ENCODE measurements around the gene KAZN.

DNA sequence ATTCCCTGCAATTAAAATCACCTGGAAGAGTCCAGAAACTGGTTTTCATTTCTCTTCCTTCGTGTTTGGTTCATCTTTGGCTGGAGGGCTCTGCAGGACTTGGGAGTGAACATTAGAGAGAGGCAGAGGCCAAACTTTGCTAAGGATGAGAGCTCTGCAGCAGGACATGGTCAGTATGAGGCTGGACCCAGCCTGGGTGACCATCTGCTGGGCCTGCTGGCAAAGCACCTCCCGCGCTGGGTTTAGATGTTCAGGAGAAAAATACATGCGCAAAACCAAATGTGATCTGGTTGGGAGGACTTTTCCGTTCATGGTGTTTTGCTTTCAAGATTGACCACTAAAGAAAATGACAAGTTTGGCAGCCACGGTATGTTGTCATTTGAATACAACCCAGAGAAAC, 15.9 kb downstream of the KAZN start:
- no peak for TF ChIP-seq GLI4 (tag by site-specific recombination; IDR thresholded peaks at IDR 0.05)
- no peak for TF ChIP-seq EGR2 (tag by site-specific recombination; IDR thresholded peaks at IDR 0.05; ENCODE audit: low read depth)
- TF ChIP-seq, protein P1, sequence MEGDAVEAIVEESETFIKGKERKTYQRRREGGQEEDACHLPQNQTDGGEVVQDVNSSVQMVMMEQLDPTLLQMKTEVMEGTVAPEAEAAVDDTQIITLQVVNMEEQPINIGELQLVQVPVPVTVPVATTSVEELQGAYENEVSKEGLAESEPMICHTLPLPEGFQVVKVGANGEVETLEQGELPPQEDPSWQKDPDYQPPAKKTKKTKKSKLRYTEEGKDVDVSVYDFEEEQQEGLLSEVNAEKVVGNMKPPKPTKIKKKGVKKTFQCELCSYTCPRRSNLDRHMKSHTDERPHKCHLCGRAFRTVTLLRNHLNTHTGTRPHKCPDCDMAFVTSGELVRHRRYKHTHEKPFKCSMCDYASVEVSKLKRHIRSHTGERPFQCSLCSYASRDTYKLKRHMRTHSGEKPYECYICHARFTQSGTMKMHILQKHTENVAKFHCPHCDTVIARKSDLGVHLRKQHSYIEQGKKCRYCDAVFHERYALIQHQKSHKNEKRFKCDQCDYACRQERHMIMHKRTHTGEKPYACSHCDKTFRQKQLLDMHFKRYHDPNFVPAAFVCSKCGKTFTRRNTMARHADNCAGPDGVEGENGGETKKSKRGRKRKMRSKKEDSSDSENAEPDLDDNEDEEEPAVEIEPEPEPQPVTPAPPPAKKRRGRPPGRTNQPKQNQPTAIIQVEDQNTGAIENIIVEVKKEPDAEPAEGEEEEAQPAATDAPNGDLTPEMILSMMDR (tag by site-specific recombination; IDR thresholded peaks at IDR 0.05) = no peak
- TF ChIP-seq SCRT1 (tag by site-specific recombination; IDR thresholded peaks at IDR 0.05; ENCODE audit: borderline replicate concordance) = no peak
- TF ChIP-seq ZNF274 (IDR thresholded peaks at IDR 0.05; ENCODE audit: low read length) = no peak
- TF ChIP-seq ZNF274 (tag by site-specific recombination; IDR thresholded peaks at IDR 0.05; ENCODE audit: borderline replicate concordance) = no peak
- TF ChIP-seq ZNF133 (tag by site-specific recombination; IDR thresholded peaks at IDR 0.05) = no peak
- TF ChIP-seq YY1 (tag by site-specific recombination; IDR thresholded peaks at IDR 0.05) = no peak
- no peak for TF ChIP-seq ZNF221 (tag by site-specific recombination; IDR thresholded peaks at IDR 0.05; ENCODE audit: borderline replicate concordance)

All from HEK293 (cell line).